ENCODE data around the gene JPH3.
A peak's percentile ranks its signal among the peaks of the same experiment; 100 is the strongest.

Gene JPH3

DNA sequence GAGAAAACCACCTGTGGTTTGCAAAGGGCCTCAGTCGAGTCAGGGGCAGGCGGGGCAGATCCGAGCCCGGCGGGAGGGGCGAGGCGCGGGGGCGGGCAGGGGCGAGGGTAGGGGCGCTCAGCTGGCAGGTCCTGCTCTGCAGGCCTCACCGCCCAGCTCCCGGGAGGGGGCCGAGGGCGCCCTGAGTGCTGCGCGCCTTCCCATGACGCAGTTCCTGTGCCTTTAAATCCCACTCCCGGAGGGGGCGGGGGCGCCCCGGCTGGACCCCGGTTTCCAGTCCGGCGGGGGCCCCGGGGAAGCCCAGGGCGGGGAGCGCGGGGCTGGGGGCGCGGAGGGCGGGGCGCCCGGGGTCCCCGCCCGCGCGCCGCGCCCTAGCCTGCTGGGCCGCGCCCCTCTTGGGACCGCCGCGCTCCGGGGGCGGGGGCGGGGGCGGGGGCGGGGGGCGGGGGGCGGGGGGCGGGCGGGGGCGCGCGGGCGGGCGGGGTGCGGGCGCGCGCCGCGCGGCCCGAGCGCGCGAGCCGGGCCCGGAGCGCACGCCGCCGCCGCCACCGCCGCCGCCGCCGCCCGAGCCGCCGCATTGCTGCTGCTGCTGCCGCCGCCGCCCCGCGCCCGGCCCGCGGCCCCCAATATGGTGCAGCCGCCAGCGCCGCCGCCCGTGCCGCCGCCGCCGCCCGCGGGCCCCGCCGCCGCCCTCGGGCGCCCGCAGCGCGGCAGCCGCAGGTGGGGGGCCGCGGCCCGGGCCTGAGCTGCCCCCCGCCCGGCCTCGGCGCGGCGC is at the start of gene JPH3:
JPH3 (plus strand) TSS at position 508 of the 775 bp plus-strand sequence. CDS start 639 bp downstream, outside the sequence.
- DNase-seq: no peak

- DNase-seq: no peak
These were observed 49.3 kb upstream of the JPH3 start for GRCh38 chr16:87552772-87553573.

DNA sequence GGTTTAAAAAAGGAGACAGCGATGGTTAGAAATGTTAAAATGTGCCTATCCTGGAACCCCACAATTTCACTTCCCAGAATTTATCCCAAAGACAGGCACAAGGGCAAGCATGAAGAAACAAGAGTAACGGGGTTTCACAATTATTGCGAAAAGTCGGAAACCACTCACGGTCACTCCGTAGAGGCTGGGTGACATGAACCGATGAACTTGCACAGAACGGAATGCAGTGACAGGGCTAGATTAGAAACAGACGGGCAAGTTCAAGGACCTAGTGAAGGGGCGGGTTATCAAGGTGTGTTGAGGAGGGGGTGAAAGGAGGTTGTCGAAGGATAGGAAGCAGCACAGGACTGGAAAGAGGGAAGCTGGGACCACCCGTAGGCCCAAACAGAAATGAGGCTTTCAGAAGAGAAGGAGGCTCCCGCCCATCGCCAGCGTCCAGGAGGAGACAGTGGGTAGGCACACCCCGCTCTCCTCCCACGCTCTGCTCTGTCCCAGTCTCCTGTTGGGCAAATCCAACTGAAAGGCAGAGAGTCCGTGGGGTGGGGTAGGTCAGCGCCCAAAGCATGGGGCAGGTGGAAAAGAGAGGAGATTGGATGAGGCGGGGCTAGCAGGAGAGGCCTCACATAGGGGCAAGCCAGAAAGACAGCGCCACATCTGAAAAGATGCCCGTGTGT is 47.4 kb upstream of the JPH3 start:
- DNase-seq: no peak

GRCh38 chr16:87555647-87556046 is 46.7 kb upstream of the JPH3 start:
- DNase-seq: no peak

DNA sequence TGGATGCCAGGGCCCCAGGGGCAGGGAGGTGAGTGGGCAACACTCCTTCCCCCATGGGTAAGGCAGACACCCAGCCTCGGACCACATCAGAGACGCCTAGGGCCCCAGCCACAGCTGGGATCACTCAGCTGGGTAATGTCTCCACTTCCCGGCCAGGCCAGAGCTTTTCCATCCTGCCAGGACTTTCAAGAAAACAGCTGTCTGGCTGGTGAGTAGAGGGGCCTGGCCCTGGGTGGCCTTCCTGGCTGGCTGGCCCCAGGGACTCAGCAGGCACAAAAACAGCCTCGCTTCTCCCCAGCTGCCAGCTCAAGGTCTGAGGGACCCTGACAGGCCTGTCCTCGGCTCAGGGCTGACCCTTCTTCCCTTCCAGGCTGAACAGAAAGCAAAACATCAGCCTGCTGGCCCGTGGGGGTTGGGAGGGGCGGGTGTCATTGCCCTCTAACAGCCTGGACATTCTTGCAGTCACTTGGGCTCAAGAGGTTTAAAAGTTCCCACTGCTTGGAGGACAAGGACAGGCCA is 45.3 kb upstream of the JPH3 start:
- DNase-seq: no peak

DNA sequence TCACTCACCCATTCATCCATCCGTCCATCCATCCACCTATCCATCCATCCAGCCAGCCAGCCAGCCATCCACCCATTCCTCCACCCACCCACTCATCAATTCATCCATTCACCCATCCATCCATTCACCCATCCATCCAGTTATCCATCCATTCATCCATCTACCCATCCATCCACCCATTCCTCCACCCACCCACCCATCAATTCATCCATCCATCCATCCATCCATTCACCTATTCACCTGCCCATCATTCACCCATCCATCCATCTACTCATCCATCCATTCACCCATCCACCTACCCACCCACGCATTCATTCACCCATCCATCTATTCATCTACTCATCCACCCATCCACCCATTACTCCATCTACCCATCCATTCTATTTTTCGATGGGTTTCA is 43.6 kb upstream of the JPH3 start:
- DNase-seq: no peak

DNA sequence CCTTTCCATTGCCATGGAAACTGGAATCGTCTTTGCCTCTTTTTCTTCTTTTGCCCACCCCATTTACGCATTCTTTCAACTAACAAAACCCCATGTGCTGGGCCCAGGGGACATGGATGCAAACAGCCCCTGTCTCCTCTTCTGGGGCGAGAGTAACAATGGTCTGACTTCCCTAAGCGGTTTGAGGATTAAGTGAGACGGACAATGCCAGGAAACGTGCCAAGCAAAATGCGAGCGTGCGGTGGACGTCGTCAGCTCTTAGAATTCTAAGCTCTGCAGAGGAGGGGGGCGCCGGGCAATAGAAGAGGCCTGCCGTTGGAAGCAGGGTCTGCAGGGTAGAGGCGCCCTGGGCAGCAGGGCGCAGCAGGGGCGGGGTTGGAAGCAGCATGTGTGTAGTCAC is 42.4 kb upstream of the JPH3 start:
- no peak for DNase-seq

DNA sequence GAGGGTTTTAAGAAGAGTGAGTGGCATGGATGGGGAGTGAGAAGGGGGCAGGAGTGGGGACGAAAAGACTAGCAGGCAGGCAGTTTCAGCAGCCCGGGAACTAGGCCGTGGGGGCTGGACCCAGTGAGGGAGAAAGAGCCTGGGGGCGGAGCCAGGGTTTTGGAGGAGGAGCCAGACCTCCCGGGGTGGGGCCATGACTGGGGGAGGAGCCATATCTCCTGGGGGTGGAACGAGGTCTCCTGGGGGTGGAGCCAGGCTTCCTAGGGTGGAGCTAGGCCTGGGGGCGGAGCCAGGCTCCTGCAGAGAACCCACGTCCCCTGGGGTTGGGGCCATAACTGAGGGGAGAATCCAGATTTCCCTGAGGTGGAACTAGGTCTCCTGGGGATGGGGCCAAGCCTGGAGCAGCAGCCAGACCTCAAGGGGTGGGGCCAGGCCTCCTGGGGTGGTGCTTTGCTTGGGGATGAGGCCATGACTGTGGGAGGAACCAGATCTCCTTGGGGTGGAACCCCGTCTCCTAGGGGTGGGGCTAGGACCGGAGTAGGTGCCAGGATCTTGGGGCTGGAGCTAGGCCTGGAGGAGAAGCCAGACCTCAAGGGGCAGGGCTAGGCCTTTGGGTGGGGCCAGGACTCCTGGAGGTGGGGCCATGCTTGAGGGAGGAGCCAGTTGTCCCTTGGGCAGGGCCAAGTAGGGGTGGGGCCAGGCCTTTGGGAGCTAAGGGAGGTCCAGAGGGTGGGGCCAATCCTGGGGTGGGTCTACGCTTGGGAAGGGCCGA is 41.7 kb upstream of the JPH3 start:
- peak; percentile 50 for DNase-seq

DNA sequence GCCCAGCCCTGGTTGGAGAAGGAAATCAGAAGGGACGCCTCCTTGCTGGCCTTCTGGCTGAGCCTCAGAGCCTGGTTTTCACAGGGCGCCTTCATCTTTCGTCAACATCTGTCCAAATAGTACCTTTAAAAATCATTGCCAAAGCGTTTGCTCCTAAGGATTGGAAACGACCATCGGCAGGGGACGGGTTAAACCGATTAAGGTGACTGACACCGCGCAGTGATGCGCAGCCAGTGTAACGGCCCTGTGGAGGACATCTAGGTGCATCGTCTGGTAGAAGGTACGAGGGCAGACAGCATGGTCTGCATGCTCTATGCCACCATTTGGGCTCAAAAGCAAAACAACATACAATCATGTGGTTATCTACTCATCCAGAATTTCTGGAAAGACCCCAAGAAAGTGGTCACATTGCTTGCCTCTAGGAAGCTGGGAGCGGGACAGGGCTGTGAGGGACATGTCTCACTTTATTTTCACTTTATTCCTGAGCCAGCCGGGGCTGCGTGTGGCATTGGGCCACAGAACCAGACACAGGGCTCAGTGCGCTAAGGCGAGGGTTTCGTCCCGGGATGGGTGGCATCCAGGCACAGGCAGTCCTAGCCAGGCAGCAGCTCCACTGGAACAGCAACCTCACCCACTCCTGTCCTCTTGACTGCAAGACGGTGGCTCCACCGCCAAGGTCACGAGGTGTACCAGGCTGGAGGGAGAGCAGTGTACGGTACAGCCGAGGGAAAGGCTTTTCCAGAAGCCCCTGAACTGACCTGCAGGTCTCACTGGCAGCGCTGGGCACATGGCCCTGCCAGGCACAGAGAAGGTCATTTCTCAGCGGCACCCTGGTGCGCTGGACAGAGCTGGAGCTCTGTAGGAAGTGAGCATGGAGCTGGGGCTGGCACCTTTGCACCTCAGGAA is 40.9 kb upstream of the JPH3 start:
- no peak for DNase-seq

- DNase-seq: no peak
These were observed 40.1 kb upstream of the JPH3 start for GRCh38 chr16:87562201-87562600.

GRCh38 chr16:87563022-87563421 is 39.3 kb upstream of the JPH3 start:
- no peak for DNase-seq

DNA sequence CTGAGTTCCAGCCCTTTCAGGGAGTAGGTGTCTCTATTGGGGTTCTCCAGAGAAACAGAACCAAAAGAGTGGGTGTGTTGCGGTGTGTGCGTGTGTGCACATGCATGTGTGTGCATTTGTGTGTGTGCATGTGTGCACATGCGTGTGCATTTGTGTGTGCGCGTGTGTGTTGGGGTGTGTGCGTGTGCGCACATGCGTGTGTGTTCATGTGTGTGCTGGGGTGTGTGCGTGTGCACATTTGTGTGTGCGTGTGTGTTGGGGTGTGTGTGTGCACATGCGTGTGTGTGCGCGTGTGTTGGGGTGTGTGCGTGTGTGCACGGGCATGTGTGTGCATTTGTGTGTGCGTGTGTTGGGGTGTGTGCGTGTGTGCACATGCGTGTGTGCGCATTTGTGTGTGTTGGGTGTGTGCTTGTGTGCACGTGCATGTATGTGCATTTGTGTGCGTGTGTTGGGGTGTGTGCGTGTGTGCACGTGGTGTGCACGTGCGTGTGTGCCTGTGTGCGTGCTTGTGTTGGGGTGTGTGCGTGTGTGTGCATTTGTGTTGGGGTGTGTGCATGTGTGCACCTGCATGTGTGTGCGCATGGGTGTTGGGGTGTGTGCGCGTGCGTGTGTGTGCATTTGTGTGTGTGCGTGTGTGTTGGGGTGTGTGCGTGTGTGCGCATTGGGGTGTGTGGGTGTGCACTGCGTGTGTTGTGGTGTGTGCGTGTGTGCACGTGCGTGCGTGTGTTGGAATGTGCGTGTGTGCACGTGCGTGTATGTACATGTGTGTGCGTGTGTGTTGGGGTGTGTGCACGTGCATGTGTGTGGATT is 38.4 kb upstream of the JPH3 start:
- no peak for DNase-seq

GRCh38 chr16:87564524-87564778 is 37.9 kb upstream of the JPH3 start:
- no peak for DNase-seq

DNA sequence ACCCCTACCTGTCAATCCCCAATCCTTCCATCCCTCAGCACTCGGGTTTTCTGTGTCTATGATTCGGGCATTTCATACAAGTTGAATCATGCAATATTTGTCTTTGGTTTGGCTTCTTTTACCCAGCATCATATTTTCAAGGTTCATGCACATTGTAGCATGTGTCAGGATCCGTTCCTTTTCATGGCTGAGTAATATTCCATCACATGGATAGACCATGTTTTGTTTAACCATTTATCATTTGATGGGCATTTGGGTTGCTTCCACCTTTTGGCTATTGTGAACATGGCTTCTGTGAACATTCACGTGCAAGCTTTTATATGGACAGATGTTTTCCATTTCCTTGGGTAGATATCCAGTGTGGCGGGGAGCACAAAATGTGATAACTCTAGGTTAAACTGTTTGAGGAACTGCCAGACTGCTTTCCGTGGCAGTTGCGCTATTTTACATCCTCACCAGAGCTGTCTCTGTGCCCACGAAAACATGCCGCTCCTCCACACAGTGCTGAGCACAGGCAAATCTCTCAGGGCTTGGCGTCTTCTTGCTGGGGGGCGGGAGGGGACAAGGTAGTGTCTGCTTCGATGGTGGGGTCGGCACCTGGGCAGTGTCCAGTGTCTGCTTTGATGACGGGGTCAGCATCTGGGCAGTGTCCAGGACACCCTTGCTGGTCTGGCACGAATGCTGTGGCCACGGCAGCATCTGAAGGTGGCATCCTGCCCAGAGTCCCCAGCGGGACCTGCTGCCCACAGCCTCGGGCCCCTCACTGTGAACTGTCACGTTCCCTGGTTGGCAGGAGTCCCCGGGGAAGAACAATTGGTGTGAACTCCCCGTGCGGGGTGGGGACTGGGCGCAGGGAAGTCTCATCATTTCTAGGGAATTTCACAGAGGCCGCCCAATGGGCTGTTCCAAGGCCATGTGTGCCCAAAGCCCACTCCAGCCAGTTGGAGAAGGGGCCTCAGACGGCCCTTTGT is 32.4 kb upstream of the JPH3 start:
- DNase-seq: no peak

DNA sequence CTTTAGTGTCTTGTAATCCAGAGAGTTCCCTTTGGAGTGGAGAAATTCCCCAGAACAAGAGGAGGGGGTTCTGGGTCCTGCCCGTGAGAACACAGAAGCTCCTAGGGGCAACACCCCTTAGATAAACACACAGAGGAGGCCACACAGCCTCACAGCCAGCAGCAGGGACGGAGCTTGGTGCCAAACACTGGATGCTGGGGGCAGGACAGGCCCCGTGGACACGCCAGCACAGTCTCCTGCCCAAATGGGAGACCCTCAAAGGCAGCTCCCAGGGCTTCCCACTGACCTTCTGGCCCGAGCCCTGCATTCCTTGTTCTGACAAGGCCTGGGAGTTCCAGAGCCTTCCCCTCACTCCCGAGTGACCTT is 31.8 kb upstream of the JPH3 start:
- DNase-seq: no peak

DNA sequence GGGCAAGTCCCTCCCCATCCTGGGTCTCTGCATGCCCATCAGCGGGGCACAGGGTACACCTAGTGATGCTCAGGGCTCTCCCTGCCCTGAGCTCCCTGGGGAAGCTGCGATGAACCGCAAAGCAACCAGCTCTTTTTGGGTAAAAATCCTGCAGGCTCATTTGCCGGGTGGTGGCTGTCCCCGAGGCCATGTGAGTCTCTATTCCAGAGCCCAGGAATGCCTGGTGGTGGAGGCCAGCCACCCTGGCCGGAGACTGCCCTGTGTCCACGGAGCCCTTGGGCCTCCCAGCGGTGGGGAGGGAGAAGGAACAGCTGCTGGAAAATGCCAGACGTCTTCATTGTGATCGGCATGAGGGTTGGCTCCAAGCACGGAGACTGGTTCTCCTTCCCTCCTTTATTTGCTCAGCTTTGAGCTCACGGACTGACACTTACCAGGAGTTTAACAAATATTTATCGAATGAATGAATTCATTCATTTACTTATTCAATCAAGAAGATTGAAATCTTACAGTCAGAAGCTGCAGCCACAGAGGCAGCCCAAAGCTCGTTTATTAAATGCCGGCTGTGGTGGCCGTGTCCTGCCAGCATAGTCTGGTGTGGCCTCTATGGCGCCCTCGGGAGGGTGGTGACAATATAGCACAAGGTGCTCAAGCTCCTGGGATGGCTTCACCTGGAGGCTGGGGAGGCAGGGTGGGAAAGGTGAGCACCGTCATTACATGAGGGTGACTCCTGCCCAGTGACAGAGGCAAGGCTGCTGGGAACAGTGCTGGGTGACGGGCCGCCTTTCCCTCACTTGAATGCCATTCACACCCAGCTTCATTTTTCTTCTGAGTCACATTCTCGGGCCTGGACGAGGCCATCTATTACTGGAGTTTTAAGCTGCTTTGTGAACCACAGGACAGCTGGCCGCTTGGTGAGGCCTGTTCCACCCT is 31.1 kb upstream of the JPH3 start:
- DNase-seq: peak; percentile 4

DNA sequence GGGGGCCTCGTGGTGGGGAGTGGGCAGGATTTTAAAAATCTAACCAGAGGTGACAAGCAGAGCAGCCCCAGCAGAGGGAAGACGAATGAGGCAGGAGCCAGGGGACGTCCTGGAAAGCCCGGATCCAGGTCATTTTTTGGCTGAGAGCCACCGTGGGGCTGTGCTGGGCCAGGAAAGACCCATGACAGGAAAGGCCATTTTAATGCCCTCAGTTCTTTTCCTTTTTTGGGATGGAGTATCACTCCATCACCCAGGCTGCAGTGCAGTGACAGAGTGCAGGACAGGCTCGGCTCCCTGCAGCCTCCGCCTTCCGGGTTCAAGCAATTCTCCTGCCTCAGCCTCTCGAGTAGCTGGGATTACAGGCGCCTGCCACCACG is 30.5 kb upstream of the JPH3 start:
- DNase-seq: no peak

DNA sequence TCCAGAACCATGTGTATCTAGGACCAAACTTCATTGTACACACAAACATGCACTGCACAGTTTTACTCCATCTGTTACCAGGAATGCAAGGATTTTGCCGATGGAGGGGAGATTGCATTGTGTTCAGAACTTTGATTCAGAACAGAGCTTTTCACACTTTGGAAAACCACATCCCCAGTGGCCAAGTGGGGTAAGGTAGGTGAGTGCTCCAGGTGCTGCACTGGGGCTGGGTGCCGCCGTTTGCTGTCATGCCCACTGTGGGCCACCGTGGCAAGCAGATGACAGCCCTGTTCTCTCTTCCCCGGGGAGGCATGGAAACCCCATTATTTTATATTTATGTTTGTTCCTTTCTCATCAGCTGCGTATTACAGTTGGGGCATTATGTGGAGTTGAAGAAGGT is 29.3 kb upstream of the JPH3 start:
- DNase-seq: no peak

Data from hematopoietic multipotent progenitor cell treated with erythropoietin and hydrocortisone succinate and interleukin-3 and kit ligand, for 8 days (in vitro differentiated cells).